HG02884 (cell line): ENCODE measurements around the gene PGPEP1.

Experiments used
- ATAC-seq: cut with Tn5 transposase; IDR thresholded peaks from one replicate; pipeline ENCODE4 v1.9.1; 2021; ENCODE audit warnings: mild to moderate bottlenecking, moderate library complexity; ENCODE audit not compliant: unreplicated experiment

Gene PGPEP1

DNA sequence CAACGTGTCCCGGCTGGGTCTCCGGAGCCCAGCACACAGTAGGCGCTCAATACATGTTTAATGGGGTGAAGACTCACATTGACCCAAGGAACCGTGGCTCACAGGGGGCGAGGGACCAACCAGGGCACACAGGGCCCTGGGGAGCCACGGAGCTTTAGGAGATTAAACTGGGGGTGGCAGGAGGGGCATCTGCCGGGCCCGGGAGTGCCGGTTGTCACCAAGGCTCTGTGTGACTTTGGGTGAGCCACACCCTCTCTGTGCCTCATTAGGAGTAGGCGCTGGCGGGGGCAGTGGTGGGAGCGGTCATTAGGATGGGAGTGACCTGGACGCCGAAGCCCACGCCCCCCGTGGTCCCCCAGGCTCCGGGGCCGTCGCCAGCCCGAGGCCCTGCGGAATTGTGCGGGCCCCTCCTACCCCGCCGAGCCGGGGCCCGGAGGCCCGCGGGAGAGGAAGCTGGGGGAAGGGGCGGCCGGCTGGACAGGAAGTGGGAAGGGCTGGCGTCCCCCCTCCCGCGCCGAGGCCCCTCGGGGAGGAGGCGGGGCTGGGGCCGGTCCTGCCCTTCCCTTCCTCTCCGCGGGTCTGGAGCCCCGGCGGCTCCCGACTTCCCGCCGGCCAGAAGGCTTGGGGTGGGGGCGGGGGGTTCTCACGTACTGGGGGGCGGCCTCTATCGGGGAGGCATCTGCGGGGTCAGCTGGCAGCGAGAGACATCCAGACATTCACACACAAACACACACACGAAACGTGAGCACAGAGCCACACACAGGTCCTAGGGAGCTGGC is 77.0 kb downstream of the PGPEP1 start:
- no peak for ATAC-seq

DNA sequence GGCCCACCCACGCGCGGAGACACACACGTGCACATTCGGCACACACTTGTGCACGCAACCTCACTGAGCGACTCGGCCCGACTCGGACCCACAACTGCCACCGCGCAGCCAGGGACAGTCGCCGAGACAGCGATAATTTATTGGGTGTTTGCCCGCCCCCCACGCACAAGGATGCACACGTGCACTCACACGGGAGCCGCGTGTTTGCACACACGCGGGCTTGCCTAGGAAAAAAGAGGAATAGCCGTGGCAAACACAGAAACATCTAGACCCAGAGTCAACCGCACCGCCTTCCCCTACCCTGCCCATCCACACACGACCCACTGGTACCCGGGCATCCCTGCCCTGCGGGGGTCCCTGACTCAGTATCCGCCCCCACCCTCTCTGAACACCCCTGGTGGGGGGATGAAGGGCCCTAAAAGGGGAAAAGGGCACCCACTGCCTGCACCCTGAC is 77.7 kb downstream of the PGPEP1 start:
- ATAC-seq: no peak

DNA sequence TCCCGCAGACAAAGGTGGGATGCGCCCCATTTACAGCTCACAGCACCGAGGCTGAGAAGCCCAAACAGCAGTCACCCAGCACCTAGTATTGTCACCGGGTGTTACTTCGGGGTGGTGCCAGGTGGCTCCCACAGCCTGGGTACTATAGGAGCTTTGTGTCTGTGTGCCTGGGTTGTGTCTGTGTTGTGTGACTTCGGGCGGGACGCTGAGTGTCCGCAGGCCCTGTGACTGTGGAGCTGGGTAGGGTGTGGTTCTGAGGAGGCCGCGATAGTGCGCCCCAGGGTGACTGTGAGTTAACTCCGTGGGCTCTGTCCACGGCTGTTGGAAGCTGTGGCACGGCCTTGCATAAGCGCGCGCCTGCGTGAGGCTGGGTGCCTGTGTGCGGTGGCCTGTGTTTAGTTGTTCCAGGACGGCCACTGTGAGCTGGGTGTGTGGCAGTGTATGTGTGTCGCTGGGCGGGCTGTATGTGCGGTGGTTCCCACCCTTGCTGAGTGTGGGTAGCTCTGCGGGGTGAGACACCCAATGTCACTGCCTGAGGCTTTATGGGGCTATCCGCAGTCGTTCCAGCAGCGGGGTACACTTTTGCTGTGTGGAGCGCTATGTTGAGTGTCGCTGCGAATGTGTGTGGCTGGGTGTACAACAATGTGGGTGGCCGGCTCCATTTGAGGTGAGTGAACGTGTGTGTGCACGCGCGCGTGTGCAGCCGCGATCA is 78.2 kb downstream of the PGPEP1 start:
- no peak for ATAC-seq

DNA sequence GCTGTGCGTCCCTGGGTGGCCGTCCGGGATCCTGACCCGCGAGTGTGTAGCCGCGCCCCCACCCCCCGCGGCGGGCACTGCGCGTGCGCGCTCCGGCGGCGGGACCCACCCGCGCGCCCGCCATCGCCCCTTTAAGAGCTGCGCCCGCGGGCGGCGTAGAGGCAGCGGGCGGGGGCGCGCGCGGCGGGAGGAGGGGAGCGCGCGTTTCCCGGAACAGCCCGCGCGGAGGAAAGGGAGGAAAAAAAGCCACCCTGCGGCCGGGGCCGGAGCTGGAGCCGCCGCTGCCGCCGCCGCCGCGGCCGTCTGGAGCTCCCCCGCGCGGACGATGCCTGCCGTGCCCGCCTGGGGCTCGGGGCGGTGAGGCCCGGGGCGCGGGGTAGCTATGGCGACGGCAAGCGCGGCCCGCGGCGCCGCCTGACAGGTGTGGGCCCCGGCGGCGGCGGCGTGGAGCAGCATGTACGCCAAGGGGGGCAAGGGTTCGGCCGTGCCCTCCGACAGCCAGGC is 78.8 kb downstream of the PGPEP1 start, which contains the start of gene SSBP4:
TSS of gene SSBP4 (plus strand) at position 204 of the 504 bp plus-strand sequence. CDS start at position 455, 251 bp downstream.
- peak; percentile 37 for ATAC-seq
